K562 (cell line): ENCODE results near the gene BCL2A1. TPM values are rescaled to one million over a fixed set of nuclear protein-coding genes. Genes with fewer than 3 reads are reported as not detected.

ENCODE experiments used
- ETV1 ChIP-seq: fragments of 450-650 bp; conservative IDR thresholded peaks from 2 replicates; pipeline ENCODE4 v1.6.1; 2016; ENCODE audit warnings: missing genetic modification characterization, control low read depth, low read depth, missing compliant biosample characterization
- JUN ChIP-seq, 2 experiments: sonication (generic) in 1 of 2; formaldehyde crosslinking in 1 of 2; IDR thresholded peaks; 2 replicates each; pipeline versions ENCODE4 v1.6.1 to v1.8.0; 2012 to 2022; ENCODE audit warnings: borderline replicate concordance in 2 of 2, mild to moderate bottlenecking in 2 of 2, improper control_type of control experiment in 1 of 2, low read depth in 1 of 2, low read length in 1 of 2, missing genetic modification reagents in 1 of 2
- KDM1A ChIP-seq, 2 experiments: fragments of 450-650 bp; IDR thresholded peaks; 2 replicates each; pipeline ENCODE4 v1.6.1; 2016; ENCODE audit warnings: mild to moderate bottlenecking in 2 of 2
- MAFK ChIP-seq: IDR thresholded peaks from 2 replicates; pipeline ENCODE4 v1.6.1; 2011; ENCODE audit warnings: low read length, improper control_type of control experiment
- NCOR1 ChIP-seq: fragments of 450-650 bp; IDR thresholded peaks from 2 replicates; pipeline ENCODE4 v1.6.1; 2016; ENCODE audit warnings: mild to moderate bottlenecking, moderate library complexity
- NFIX ChIP-seq: fragments of 250-450 bp; sonication (Bioruptor Pico); IDR thresholded peaks from 2 replicates; pipeline ENCODE4 v1.4.0; 2020; ENCODE audit warnings: low read depth, mild to moderate bottlenecking, moderate library complexity
- RBM15 ChIP-seq: fragments of 200-400 bp; formaldehyde crosslinking; IDR thresholded peaks from 2 replicates; pipeline ENCODE4 v1.6.1; 2018; ENCODE audit warnings: mild to moderate bottlenecking, low read length, moderate library complexity; ENCODE audit not compliant: insufficient read depth
- XRCC4 ChIP-seq: IDR thresholded peaks from one replicate; pipeline ENCODE4 v1.6.1; 2011; ENCODE audit not compliant: insufficient read depth, insufficient read length; ENCODE audit errors: extremely low read depth
- polyA plus RNA-seq, 8 experiments: library from polyadenylated mRNA; depleted of rRNA in 4 of 8; stranded (reverse) in 5 of 8; unstranded in 3 of 8; fragments of >200 nt; fragmentation: Nextera tagmentation in 2 of 8; fragmentation: Illumina TruSeq in 1 of 8; extraction: Ambion mirVana in 2 of 8; extraction: Trizol in 1 of 8; gene quantifications; 2 replicates each; pipeline versions ENCODE4 v1.2.1 to v1.2.3, GENCODE V29; 2011 to 2014; ENCODE audit warnings: inconsistent platforms in 1 of 8, missing spikeins in 1 of 8
- total RNA-seq, 7 experiments: library from RNA; depleted of rRNA in 6 of 7; stranded (reverse); fragments of >200 nt in 6 of 7; fragmentation: Illumina TruSeq in 2 of 7; extraction: Trizol in 2 of 7; gene quantifications; 2 replicates each; pipeline versions ENCODE4 v1.2.1 to v1.2.3, GENCODE V29; 2011 to 2021; ENCODE audit warnings: low replicate concordance in 1 of 7
- TF ChIP-seq, protein P1 (sequence below): IDR thresholded peaks from 3 replicates; pipeline ENCODE4 v1.6.1; 2011; ENCODE audit warnings: borderline replicate concordance, mild to moderate bottlenecking; ENCODE audit not compliant: insufficient read length, insufficient read depth
- TF ChIP-seq, protein P2 (sequence below): sonication (generic); formaldehyde crosslinking; IDR thresholded peaks from 2 replicates; pipeline ENCODE4 v1.4.0; 2020; ENCODE audit warnings: mild to moderate bottlenecking, missing genetic modification reagents
- TF ChIP-seq, protein P3 (sequence below), 2 experiments: fragments of 450-650 bp; IDR thresholded peaks; 2 replicates each; pipeline ENCODE4 v1.6.1; 2016; ENCODE audit warnings: mild to moderate bottlenecking in 2 of 2, borderline replicate concordance in 1 of 2, low read depth in 1 of 2, moderate library complexity in 1 of 2
- TF ChIP-seq, protein P4 (sequence below): fragments of 450-650 bp; formaldehyde crosslinking; IDR thresholded peaks from 2 replicates; pipeline ENCODE4 v1.4.0; 2020; ENCODE audit warnings: mild to moderate bottlenecking, moderate library complexity

BCL2A1 gene
- total and polyA plus RNA-seq, 9 of the 15 experiments (the other 6 are each of a cell fraction or from before 2014, with no cell fraction given), result 0.11 to 1.2 (median 0.25) TPM; not detected in 4

DNA sequence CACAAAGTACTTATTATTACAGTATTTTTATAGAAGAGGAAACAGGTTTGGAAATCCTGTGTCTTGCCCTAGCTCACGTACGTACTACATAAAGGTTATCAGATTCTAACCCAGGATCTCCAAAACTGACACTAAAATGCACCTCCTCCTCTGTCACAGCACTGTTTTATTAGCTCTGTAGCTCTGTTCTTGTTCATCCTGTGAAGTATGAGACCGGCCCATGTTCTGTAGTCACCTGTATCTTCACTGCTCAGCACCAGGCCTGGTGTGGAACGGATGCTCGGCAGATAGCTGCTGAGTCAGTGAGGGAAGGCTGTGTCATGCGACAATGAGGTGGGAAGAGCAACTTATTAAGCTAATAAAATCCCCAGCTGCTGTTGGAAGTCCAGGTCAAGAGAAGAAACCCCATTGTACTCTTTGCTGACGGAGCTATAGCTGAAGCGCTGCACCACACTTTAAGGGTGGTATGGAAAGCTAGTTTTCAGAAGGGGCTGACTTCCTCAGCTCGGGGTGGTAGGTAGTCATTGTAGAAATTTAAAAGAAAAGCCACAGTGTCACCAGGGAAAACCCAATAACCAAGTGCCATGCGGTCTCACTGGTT lies 22.8 kb downstream of the BCL2A1 start (continued):
- TF ChIP-seq, protein P1, sequence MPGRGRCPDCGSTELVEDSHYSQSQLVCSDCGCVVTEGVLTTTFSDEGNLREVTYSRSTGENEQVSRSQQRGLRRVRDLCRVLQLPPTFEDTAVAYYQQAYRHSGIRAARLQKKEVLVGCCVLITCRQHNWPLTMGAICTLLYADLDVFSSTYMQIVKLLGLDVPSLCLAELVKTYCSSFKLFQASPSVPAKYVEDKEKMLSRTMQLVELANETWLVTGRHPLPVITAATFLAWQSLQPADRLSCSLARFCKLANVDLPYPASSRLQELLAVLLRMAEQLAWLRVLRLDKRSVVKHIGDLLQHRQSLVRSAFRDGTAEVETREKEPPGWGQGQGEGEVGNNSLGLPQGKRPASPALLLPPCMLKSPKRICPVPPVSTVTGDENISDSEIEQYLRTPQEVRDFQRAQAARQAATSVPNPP, result no peak
- TF ChIP-seq MAFK (peak; percentile 79), JUN (IDR thresholded peaks at IDR 0.05; ENCODE audit: borderline replicate concordance, low read depth, low read length) (0 out of 2 replicates have a peak, but pooled peaks have one; percentile 28), JUN (CRISPR knock-in tag; IDR thresholded peaks at IDR 0.05; ENCODE audit: borderline replicate concordance) (no peak), RBM15 (no peak), NFIX (CRISPR knock-in tag) (no peak), ETV1 (tag) (0 out of 2 replicates have a peak, but pooled peaks have one; percentile 25), KDM1A (IDR thresholded peaks at IDR 0.05) (0 out of 4 replicates have a peak, but pooled peaks of 1 of the 2 experiments have one; percentile 24), XRCC4 (no peak), NCOR1 (peak; percentile 18; the same call in 1 of the 2 replicates)
- TF ChIP-seq, protein P2, sequence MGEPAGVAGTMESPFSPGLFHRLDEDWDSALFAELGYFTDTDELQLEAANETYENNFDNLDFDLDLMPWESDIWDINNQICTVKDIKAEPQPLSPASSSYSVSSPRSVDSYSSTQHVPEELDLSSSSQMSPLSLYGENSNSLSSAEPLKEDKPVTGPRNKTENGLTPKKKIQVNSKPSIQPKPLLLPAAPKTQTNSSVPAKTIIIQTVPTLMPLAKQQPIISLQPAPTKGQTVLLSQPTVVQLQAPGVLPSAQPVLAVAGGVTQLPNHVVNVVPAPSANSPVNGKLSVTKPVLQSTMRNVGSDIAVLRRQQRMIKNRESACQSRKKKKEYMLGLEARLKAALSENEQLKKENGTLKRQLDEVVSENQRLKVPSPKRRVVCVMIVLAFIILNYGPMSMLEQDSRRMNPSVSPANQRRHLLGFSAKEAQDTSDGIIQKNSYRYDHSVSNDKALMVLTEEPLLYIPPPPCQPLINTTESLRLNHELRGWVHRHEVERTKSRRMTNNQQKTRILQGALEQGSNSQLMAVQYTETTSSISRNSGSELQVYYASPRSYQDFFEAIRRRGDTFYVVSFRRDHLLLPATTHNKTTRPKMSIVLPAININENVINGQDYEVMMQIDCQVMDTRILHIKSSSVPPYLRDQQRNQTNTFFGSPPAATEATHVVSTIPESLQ (CRISPR knock-in tag), result no peak
- TF ChIP-seq, protein P3, sequence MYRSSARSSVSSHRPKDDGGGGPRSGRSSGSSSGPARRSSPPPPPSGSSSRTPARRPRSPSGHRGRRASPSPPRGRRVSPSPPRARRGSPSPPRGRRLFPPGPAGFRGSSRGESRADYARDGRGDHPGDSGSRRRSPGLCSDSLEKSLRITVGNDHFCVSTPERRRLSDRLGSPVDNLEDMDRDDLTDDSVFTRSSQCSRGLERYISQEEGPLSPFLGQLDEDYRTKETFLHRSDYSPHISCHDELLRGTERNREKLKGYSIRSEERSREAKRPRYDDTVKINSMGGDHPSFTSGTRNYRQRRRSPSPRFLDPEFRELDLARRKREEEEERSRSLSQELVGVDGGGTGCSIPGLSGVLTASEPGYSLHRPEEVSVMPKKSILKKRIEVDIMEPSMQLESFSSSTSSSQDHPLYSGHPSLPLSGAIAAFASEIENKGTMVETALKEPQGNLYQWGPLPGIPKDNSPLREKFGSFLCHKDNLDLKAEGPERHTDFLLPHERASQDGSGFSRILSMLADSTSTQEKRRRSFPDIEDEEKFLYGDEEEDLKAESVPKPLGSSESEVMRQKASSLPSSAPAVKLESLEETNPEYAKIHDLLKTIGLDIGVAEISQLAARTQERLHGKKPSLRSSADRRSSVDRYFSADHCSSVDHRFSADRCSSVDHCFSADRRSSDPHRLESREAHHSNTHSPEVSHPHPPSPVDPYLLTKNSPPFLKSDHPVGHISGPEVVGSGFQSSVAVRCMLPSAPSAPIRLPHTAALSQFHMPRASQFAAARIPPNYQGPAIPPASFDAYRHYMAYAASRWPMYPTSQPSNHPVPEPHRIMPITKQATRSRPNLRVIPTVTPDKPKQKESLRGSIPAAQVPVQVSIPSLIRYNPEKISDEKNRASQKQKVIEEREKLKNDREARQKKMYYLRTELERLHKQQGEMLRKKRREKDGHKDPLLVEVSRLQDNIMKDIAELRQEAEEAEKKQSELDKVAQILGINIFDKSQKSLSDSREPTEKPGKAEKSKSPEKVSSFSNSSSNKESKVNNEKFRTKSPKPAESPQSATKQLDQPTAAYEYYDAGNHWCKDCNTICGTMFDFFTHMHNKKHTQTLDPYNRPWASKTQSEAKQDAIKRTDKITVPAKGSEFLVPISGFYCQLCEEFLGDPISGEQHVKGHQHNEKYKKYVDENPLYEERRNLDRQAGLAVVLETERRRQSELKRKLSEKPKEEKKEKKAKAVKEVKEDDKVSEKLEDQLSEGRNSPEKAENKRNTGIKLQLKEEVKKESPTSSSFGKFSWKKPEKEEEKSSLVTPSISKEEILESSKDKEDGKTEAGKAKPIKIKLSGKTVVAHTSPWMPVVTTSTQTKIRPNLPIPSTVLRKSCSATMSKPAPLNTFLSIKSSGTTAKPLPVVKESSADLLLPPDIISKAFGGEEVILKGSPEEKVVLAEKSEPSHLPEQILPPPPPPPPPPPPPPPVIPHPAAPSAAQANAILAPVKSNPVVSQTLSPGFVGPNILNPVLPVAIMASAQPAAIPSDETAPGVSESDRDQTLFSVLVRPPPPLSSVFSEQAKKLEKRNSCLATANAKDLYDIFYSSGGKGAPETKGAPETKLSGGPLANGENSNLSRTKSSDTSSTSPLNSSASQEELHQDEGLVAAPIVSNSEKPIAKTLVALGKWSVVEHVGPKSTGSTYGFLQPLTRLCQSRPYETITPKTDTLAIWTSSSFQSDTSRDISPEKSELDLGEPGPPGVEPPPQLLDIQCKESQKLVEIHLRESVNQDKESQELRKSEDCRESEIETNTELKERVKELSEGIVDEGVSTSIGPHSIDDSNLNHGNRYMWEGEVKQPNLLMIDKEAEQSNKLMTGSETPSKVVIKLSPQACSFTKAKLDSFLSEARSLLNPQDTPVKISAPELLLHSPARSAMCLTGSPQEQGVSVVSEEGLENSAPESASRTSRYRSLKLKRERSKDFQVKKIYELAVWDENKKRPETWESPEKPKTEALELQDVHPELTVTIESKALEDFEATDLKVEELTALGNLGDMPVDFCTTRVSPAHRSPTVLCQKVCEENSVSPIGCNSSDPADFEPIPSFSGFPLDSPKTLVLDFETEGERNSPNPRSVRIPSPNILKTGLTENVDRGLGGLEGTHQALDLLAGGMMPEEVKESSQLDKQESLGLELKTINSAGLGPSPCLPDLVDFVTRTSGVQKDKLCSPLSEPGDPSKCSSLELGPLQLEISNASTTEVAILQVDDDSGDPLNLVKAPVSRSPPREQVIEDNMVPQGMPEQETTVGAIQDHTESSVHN (IDR thresholded peaks at IDR 0.05; ENCODE audit: borderline replicate concordance in 1 of 2, low read depth in 1 of 2), result no peak
- TF ChIP-seq, protein P4, sequence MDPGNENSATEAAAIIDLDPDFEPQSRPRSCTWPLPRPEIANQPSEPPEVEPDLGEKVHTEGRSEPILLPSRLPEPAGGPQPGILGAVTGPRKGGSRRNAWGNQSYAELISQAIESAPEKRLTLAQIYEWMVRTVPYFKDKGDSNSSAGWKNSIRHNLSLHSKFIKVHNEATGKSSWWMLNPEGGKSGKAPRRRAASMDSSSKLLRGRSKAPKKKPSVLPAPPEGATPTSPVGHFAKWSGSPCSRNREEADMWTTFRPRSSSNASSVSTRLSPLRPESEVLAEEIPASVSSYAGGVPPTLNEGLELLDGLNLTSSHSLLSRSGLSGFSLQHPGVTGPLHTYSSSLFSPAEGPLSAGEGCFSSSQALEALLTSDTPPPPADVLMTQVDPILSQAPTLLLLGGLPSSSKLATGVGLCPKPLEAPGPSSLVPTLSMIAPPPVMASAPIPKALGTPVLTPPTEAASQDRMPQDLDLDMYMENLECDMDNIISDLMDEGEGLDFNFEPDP (CRISPR knock-in tag), result no peak
